Measurements from ENCODE around the gene FITM2. TPM values are rescaled to one million over a fixed set of nuclear protein-coding genes. Genes with fewer than 3 reads are reported as not detected.
"Not testable (repeated sequence)": the region's sequence is repeated elsewhere in the genome, so short reads cannot be mapped to it uniquely, and the experiment has no call there.

The FITM2 gene
- total and polyA plus RNA-seq, 2 experiments from 2014 or later = 4.6 to 6.7 TPM

DNA sequence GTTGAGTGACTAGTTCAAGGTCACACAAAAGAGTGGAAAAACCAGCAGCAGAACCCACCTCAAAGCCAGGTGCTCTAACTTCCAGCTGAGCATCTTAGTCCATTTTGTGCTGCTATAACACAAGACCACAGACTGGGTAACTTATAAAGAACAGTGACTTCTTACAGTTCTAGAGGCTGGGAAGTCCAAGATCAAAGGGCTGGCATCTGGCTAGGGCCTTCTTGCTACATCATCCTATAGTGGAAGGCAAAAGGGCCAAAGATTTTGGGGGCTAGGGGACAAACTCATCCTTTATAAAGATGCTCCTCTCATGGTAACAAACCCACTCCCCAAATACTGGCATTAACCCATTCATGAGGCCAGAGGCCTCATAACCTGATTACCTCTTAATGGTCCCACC lies 9.7 kb downstream of the FITM2 start:
- no peak for DNase-seq (ENCODE audit: low spot score)
- no peaks in the 10 kb centered on the region for H4K20me1 ChIP-seq (ENCODE audit: insufficient read depth, poor library complexity, severe bottlenecking)
- peaks cover 12% of the 10 kb centered on the region for H3K79me2 ChIP-seq
- H3K9me2 ChIP-seq (replicated peaks; ENCODE audit: insufficient read depth) = no peaks in the 10 kb centered on the region
- peak overlapping the region; percentile 87 for H3K27ac ChIP-seq
- no peak overlapping the region for H3K4me3 ChIP-seq
- no peaks in the 10 kb centered on the region for H3K9me3 ChIP-seq (ENCODE audit: low read depth)
- peaks cover 20% of the 10 kb centered on the region for H3K4me1 ChIP-seq (ENCODE audit: insufficient read depth)
- no peaks in the 10 kb centered on the region for H3K27me3 ChIP-seq
- no peaks in the 10 kb centered on the region for H3K36me3 ChIP-seq (replicated peaks; ENCODE audit: insufficient read depth, low read depth)
- no peak overlapping the region for H2AFZ ChIP-seq
- no peak overlapping the region for H3K4me2 ChIP-seq
- no peak for TF ChIP-seq EZH2phosphoT487 (IDR thresholded peaks at IDR 0.05; ENCODE audit: low read depth, severe bottlenecking, unreplicated experiment)

DNA sequence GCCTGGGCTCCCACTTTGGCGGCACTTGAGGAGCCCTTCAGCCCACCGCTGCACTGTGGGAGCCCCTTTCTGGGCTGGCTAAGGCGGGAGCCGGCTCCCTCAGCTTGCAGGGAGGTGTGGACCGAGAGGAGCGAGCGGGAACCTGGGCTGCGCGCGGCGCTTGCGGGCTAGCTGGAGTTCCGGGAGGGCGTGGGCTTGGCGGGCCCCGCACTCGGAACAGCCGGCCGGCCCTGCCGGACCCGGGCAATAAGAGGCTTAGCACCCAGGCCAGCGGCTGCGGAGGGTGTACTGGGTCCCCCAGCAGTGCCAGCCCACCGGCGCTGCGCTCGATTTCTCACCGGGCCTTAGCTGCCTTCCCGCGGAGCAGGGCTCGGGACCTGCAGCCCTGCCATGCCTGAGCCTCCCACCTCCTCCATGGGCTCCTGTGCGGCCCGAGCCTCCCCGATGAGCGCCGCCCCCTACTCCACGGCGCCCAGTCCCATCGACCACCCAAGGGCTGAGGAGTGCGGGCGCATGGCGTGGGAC lies 11.9 kb downstream of the FITM2 start:
- H2AFZ ChIP-seq; H3K27me3 ChIP-seq; H3K9me3 ChIP-seq (ENCODE audit: low read depth); H3K36me3 ChIP-seq (replicated peaks; ENCODE audit: insufficient read depth, low read depth); H3K27ac ChIP-seq; H3K4me2 ChIP-seq; H4K20me1 ChIP-seq (ENCODE audit: insufficient read depth, poor library complexity, severe bottlenecking); H3K4me3 ChIP-seq; DNase-seq (ENCODE audit: low spot score); H3K9me2 ChIP-seq (replicated peaks; ENCODE audit: insufficient read depth); H3K79me2 ChIP-seq: not testable (repeated sequence)
- H3K4me1 ChIP-seq (ENCODE audit: insufficient read depth) = peaks cover 20% of the 10 kb centered on the region
- WGBS (ENCODE audit: low lambda C conversion rate, missing lambda C conversion rate) = 98% methylated on average over 26 of the region's 42 CpGs

GRCh38 chr20:44297721-44298120 lies 13.3 kb downstream of the FITM2 start:
- peaks cover 6% of the 10 kb centered on the region for H3K79me2 ChIP-seq
- H3K9me3 ChIP-seq (ENCODE audit: low read depth) = no peaks in the 10 kb centered on the region
- H3K4me3 ChIP-seq = no peak overlapping the region
- no peak for DNase-seq (ENCODE audit: low spot score)
- no peaks in the 10 kb centered on the region for H4K20me1 ChIP-seq (ENCODE audit: insufficient read depth, poor library complexity, severe bottlenecking)
- H3K36me3 ChIP-seq (replicated peaks; ENCODE audit: insufficient read depth, low read depth) = no peaks in the 10 kb centered on the region
- H3K4me1 ChIP-seq (ENCODE audit: insufficient read depth) = peaks cover 13% of the 10 kb centered on the region
- H2AFZ ChIP-seq = no peak overlapping the region
- no peaks in the 10 kb centered on the region for H3K9me2 ChIP-seq (replicated peaks; ENCODE audit: insufficient read depth)
- WGBS (ENCODE audit: low lambda C conversion rate, missing lambda C conversion rate) = 89% methylated on average over 4 of the region's 4 CpGs
- no peak overlapping the region for H3K4me2 ChIP-seq
- H3K27me3 ChIP-seq = no peaks in the 10 kb centered on the region
- no peak for TF ChIP-seq EZH2phosphoT487 (IDR thresholded peaks at IDR 0.05; ENCODE audit: low read depth, severe bottlenecking, unreplicated experiment)
- no peak for TF ChIP-seq EZH2 (IDR thresholded peaks at IDR 0.05; ENCODE audit: borderline replicate concordance)
- no peak overlapping the region for H3K27ac ChIP-seq

DNA sequence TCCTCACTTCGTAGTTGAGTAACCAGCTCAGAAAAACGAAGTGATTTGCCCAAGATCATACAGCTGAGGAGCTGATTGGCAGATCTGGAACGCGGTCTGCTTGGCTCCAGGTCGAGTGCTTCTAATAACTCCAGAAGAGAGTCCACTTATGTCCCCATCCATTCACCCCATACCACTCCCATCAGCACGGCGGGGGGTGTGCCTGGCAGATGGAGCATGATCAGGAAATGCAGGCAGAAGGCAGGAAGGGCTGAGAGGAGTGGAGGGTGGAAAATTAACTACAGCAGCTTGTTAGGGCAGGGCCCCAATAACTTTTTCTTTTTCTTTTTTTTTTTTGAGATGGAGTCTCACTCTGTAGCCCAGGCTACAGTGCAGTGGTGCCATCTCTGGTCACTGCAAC lies 15.0 kb downstream of the FITM2 start:
- Histone ChIP-seq H3K4me2 (no peak overlapping the region), H4K20me1 (ENCODE audit: insufficient read depth, poor library complexity, severe bottlenecking) (no peaks in the 10 kb centered on the region), H2AFZ (no peak overlapping the region), H3K27ac (no peak overlapping the region), H3K4me3 (no peak overlapping the region), H3K9me3 (ENCODE audit: low read depth) (no peaks in the 10 kb centered on the region), H3K4me1 (ENCODE audit: insufficient read depth) (no peaks in the 10 kb centered on the region), H3K79me2 (peaks cover 6% of the 10 kb centered on the region), H3K36me3 (replicated peaks; ENCODE audit: insufficient read depth, low read depth) (no peaks in the 10 kb centered on the region), H3K9me2 (replicated peaks; ENCODE audit: insufficient read depth) (no peaks in the 10 kb centered on the region), H3K27me3 (no peaks in the 10 kb centered on the region)
- TF ChIP-seq EZH2phosphoT487 (IDR thresholded peaks at IDR 0.05; ENCODE audit: low read depth, severe bottlenecking, unreplicated experiment) (no peak), EZH2 (IDR thresholded peaks at IDR 0.05; ENCODE audit: borderline replicate concordance) (no peak), CTCF (IDR thresholded peaks at IDR 0.05; ENCODE audit: poor library complexity) (no peak)
- no peak for DNase-seq (ENCODE audit: low spot score)
- WGBS (ENCODE audit: low lambda C conversion rate, missing lambda C conversion rate) = 80% methylated on average over 7 of the region's 7 CpGs

GRCh38 chr20:44291754-44292153 lies 19.2 kb downstream of the FITM2 start:
- 94% methylated on average over 7 of the region's 7 CpGs for WGBS (ENCODE audit: low lambda C conversion rate, missing lambda C conversion rate)
- no peaks in the 10 kb centered on the region for H3K27me3 ChIP-seq
- H3K4me2 ChIP-seq = no peak overlapping the region
- TF ChIP-seq CTCF (IDR thresholded peaks at IDR 0.05; ENCODE audit: poor library complexity) (no peak), EZH2 (IDR thresholded peaks at IDR 0.05; ENCODE audit: borderline replicate concordance) (no peak)
- no peaks in the 10 kb centered on the region for H4K20me1 ChIP-seq (ENCODE audit: insufficient read depth, poor library complexity, severe bottlenecking)
- no peaks in the 10 kb centered on the region for H3K4me1 ChIP-seq (ENCODE audit: insufficient read depth)
- no peak overlapping the region for H2AFZ ChIP-seq
- DNase-seq (ENCODE audit: low spot score) = no peak
- no peaks in the 10 kb centered on the region for H3K9me2 ChIP-seq (replicated peaks; ENCODE audit: insufficient read depth)
- H3K4me3 ChIP-seq = no peak overlapping the region
- no peak overlapping the region for H3K27ac ChIP-seq
- no peaks in the 10 kb centered on the region for H3K9me3 ChIP-seq (ENCODE audit: low read depth)
- H3K36me3 ChIP-seq (replicated peaks; ENCODE audit: insufficient read depth, low read depth) = no peaks in the 10 kb centered on the region
- no peaks in the 10 kb centered on the region for H3K79me2 ChIP-seq

Measured in hepatocyte (in vitro differentiated cells).